Stomach (tissue), 9 donors: Measurements from ENCODE around the gene ADGRL3. TPM values are rescaled to one million over a fixed set of nuclear protein-coding genes. Genes with fewer than 3 reads are reported as not detected.

Experiments
- DNase-seq, 2 donors: peaks; one replicate each; pipeline versions ENCODE4 v3.0.0 to v3.0.0-alpha.2; 2013 to 2019
- H3K27ac ChIP-seq, 5 donors: fragments of 200-600 bp in 4 of 5; sonication (generic) in 4 of 5; one replicate each; pipeline ENCODE4 v1.5.1; 2013 to 2019; ENCODE audit warnings: mild to moderate bottlenecking in 1 of 5, moderate library complexity in 1 of 5
- H3K27me3 ChIP-seq, 3 donors: fragments of 200-600 bp; sonication (generic); one replicate each; pipeline ENCODE4 v1.5.1; 2017 to 2019; ENCODE audit warnings: mixed run types in 1 of 3
- H3K36me3 ChIP-seq, 4 donors: fragments of 200-600 bp; sonication (generic); 1 replicate in 3 of 4; 2 replicates in 1 of 4; pipeline ENCODE4 v1.5.1; 2016 to 2019
- H3K4me1 ChIP-seq, 4 donors: fragments of 200-600 bp; sonication (generic); one replicate each; pipeline ENCODE4 v1.5.1; 2016 to 2019
- H3K4me3 ChIP-seq, 4 donors: fragments of 200-600 bp; sonication (generic) in 3 of 4; one replicate each; pipeline ENCODE4 v1.5.1; 2016 to 2019; ENCODE audit warnings: mild to moderate bottlenecking in 1 of 4
- H3K9me3 ChIP-seq, 4 donors: fragments of 200-600 bp; sonication (generic); one replicate each; pipeline ENCODE4 v1.5.1; 2016 to 2019
- EP300 ChIP-seq: sonication (generic); formaldehyde crosslinking; IDR thresholded peaks from one replicate; pipeline ENCODE4 v1.6.1; 2017; ENCODE audit warnings: antibody characterized with exemption
- POLR2A ChIP-seq, 4 donors: fragments of 450-650 bp; IDR thresholded peaks; one replicate each; pipeline ENCODE4 v1.6.1; 2016; ENCODE audit warnings: antibody characterized with exemption in 4 of 4, control low read depth in 2 of 4, mild to moderate bottlenecking in 1 of 4, moderate library complexity in 1 of 4
- POLR2AphosphoS5 ChIP-seq, 3 donors: sonication (generic); formaldehyde crosslinking; IDR thresholded peaks; one replicate each; pipeline ENCODE4 v1.6.1; 2016; ENCODE audit warnings: antibody characterized with exemption in 3 of 3
- WGBS, 5 donors: extraction: QIAGEN DNeasy Blood & Tissue Kit in 3 of 5; methylation state at CpG; one replicate each; pipeline versions ENCODE4 v1.1.5 to v1.1.7; 2013 to 2018; 5-methylcytosine and 5-hydroxymethylcytosine counted together
- intact Hi-C: fragments of 100-400 bp; cut with DNase I; formaldehyde crosslinking; loops from one replicate; pipeline ENCODE4 v1.15.1; 2023; ENCODE audit warnings: low total_unique reads
- polyA plus RNA-seq, 3 donors: library from polyadenylated mRNA; stranded (reverse); fragments of 200-250 nt; gene quantifications; one replicate each; pipeline ENCODE4 v1.2.3, GENCODE V29; 2013
- total RNA-seq, 5 donors: library from RNA; depleted of rRNA; stranded (reverse); fragments of >200 nt; gene quantifications; one replicate each; pipeline versions ENCODE4 v1.1.0 to v1.2.3, GENCODE V29; 2014 to 2016
- TF ChIP-seq, protein P1 (sequence below), 7 experiments: fragments of 450-650 bp in 4 of 7; fragments of 200-600 bp in 3 of 7; sonication (generic) in 3 of 7; IDR thresholded peaks; one replicate each; pipeline ENCODE4 v1.5.1; 2016 to 2019; ENCODE audit warnings: antibody characterized with exemption in 7 of 7, control low read depth in 2 of 7, mild to moderate bottlenecking in 1 of 7
- donor health status: healthy with polysubstance abuse.
- donor health status: Bipolar disorder and iron deficiency.
- donor health status: healthy.

Gene ADGRL3
- total and polyA plus RNA-seq, 8 donors, result 0.48 to 109 (median 3.9) TPM

DNA sequence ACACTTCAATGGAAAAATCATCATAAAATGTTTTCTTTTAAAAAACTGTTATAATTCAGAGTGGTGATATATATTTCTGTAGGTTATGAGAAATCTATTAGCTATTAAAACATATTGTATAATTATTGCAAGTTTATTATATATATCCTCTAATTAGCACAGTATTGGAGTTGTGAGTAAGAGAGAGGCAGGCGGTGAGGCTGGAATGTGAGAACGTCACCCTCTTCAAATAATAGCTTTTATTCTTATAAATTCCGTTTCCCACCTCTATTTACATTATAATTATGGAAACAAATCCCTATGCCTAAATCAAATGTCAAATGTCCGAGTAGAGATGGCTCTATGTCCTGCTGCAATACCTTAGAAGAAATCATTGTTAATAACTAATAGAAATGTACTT lies 292.9 kb downstream of the ADGRL3 start:
- Histone ChIP-seq H3K36me3 (no peaks in the 10 kb centered on the region), H3K27me3 (no peaks in the 10 kb centered on the region), H3K9me3 (no peaks in the 10 kb centered on the region), H3K27ac (no peak overlapping the region), H3K4me1 (peaks cover 0 to 4% (median 0%) of the 10 kb centered on the region in 4 donors), H3K4me3 (no peak overlapping the region)
- intact Hi-C loops, result no loop called here
- no peak for TF ChIP-seq EP300
- no peak for TF ChIP-seq POLR2AphosphoS5 (IDR thresholded peaks at IDR 0.05)
- TF ChIP-seq, protein P1, sequence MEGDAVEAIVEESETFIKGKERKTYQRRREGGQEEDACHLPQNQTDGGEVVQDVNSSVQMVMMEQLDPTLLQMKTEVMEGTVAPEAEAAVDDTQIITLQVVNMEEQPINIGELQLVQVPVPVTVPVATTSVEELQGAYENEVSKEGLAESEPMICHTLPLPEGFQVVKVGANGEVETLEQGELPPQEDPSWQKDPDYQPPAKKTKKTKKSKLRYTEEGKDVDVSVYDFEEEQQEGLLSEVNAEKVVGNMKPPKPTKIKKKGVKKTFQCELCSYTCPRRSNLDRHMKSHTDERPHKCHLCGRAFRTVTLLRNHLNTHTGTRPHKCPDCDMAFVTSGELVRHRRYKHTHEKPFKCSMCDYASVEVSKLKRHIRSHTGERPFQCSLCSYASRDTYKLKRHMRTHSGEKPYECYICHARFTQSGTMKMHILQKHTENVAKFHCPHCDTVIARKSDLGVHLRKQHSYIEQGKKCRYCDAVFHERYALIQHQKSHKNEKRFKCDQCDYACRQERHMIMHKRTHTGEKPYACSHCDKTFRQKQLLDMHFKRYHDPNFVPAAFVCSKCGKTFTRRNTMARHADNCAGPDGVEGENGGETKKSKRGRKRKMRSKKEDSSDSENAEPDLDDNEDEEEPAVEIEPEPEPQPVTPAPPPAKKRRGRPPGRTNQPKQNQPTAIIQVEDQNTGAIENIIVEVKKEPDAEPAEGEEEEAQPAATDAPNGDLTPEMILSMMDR (IDR thresholded peaks at IDR 0.05), result no peak
- no peak for TF ChIP-seq POLR2A (IDR thresholded peaks at IDR 0.05)
- no peak for DNase-seq
- 57 to 73% (median 67%) methylated on average over 4 of the region's 4 CpGs for WGBS, 5 donors

DNA sequence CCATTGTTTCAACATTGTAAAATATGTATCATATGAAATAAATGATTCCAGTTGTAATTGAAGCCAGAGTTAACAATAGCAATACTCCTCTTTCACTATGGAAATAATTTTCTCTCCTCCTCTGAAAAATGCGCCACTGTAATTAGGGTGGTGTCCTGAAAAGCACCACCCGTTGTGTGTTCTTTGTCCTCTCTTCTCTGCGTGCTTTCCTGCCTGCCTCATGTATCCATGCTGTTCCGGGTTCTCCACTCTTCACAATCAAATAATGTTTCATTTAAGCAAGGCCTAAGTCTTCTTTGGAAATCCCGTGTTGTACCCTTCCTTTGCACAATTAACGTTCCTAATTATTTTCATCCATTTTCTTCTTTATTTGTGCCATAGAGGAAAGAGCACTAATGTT lies 293.3 kb downstream of the ADGRL3 start:
- Histone ChIP-seq H3K9me3 (no peaks in the 10 kb centered on the region), H3K36me3 (no peaks in the 10 kb centered on the region), H3K27me3 (no peaks in the 10 kb centered on the region), H3K27ac (no peak overlapping the region), H3K4me1 (peaks cover 0 to 4% (median 0%) of the 10 kb centered on the region in 4 donors), H3K4me3 (no peak overlapping the region)
- TF ChIP-seq POLR2AphosphoS5 (IDR thresholded peaks at IDR 0.05), result no peak
- TF ChIP-seq, protein P1 (IDR thresholded peaks at IDR 0.05), result no peak
- no peak for TF ChIP-seq EP300
- no peak for TF ChIP-seq POLR2A (IDR thresholded peaks at IDR 0.05)
- intact Hi-C loops, result no loop called here
- 87 to 91% (median 88%) methylated on average over 6 of the region's 6 CpGs for WGBS, 5 donors
- no peak for DNase-seq

GRCh38 chr4:61500883-61501282 lies 300.8 kb downstream of the ADGRL3 start:
- Histone ChIP-seq H3K4me3 (no peak overlapping the region), H3K27ac (no peak overlapping the region), H3K27me3 (no peaks in the 10 kb centered on the region), H3K36me3 (no peaks in the 10 kb centered on the region), H3K9me3 (no peaks in the 10 kb centered on the region), H3K4me1 (peaks cover 0 to 7% (median 0%) of the 10 kb centered on the region in 4 donors)
- intact Hi-C loops, result no loop called here
- TF ChIP-seq EP300 (no peak), POLR2A (IDR thresholded peaks at IDR 0.05) (no peak), POLR2AphosphoS5 (IDR thresholded peaks at IDR 0.05) (no peak)
- TF ChIP-seq, protein P1 (IDR thresholded peaks at IDR 0.05), result no peak
- DNase-seq, result no peak

GRCh38 chr4:61501812-61502211 lies 301.7 kb downstream of the ADGRL3 start:
- 46 to 65% (median 54%) methylated on average over 1 of the region's 1 CpG for WGBS, 5 donors
- DNase-seq, result no peak
- intact Hi-C loops, result no loop called here

More at GRCh38 chr4:61501812-61502211, 301.7 kb downstream of the ADGRL3 start:
- no peaks in the 10 kb centered on the region for H3K36me3 ChIP-seq
- no peaks in the 10 kb centered on the region for H3K9me3 ChIP-seq
- H3K27me3 ChIP-seq, result no peaks in the 10 kb centered on the region
- TF ChIP-seq POLR2AphosphoS5 (IDR thresholded peaks at IDR 0.05) (no peak), POLR2A (IDR thresholded peaks at IDR 0.05) (no peak), EP300 (no peak)
- TF ChIP-seq, protein P1 (IDR thresholded peaks at IDR 0.05), result no peak
- no peak overlapping the region for H3K4me3 ChIP-seq
- H3K4me1 ChIP-seq, result peaks cover 0 to 7% (median 0%) of the 10 kb centered on the region in 4 donors
- H3K27ac ChIP-seq, result no peak overlapping the region
